Measurements from ENCODE around the gene EIF1AY.
"Not testable (repeated sequence)": the region's sequence is repeated elsewhere in the genome, so short reads cannot be mapped to it uniquely, and the experiment has no call there.

Gene EIF1AY
- total RNA-seq: 0 to 66.3 (median 25.0) reads per million in 9 experiments

- Mint-ChIP-seq H3K36me3 (ENCODE audit: insufficient read depth) (peaks cover 16% of the 10 kb centered on the region), H3K27ac (peak within 1 kb of the TSS; percentile 99 to 100), H3K9me3 (no peaks in the 10 kb centered on the region), H3K27me3 (no peaks in the 10 kb centered on the region), H3K4me1 (ENCODE audit: low read depth in 2 of 2) (peaks cover 8 to 50% of the 10 kb centered on the region in 2 donors), H3K4me3 (peak within 1 kb of the TSS; percentile 92 to 98)
- peak; percentile 89 for ATAC-seq (replicated peaks)
- peak; percentile 81 to 99 (median 84) for DNase-seq
Measured at GRCh38 chrY:20575531-20576121, at the start of gene EIF1AY. Gene EIF1AY (plus strand): TSS chrY:20575776. CDS start chrY:20575872, 96 bp downstream.

- Mint-ChIP-seq H3K27me3 (no peaks in the 10 kb centered on the region), H3K4me1 (ENCODE audit: low read depth in 2 of 2) (peaks cover 5 to 15% of the 10 kb centered on the region in 2 donors), H3K4me3 (no peak overlapping the region), H3K27ac (no peak overlapping the region), H3K9me3 (no peaks in the 10 kb centered on the region), H3K36me3 (ENCODE audit: insufficient read depth) (no peaks in the 10 kb centered on the region)
- ATAC-seq (replicated peaks) (no peak), DNase-seq (no peak)
Measured at GRCh38 chrY:20528435-20528834, 47.1 kb upstream of the EIF1AY start.

GRCh38 chrY:20538186-20538585, 37.4 kb upstream of the EIF1AY start:
- H3K27me3 Mint-ChIP-seq: no peaks in the 10 kb centered on the region
- H3K9me3 Mint-ChIP-seq: no peaks in the 10 kb centered on the region
- H3K27ac Mint-ChIP-seq: no peak overlapping the region
- H3K4me1 Mint-ChIP-seq (ENCODE audit: low read depth in 2 of 2): peaks cover 0 to 13% of the 10 kb centered on the region in 2 donors
- no peak overlapping the region for H3K4me3 Mint-ChIP-seq
- DNase-seq (no peak), ATAC-seq (replicated peaks) (no peak)
- H3K36me3 Mint-ChIP-seq (ENCODE audit: insufficient read depth): no peaks in the 10 kb centered on the region

GRCh38 chrY:20538933-20539332, 36.6 kb upstream of the EIF1AY start:
- no peak for DNase-seq
- Mint-ChIP-seq H3K9me3 (no peaks in the 10 kb centered on the region), H3K27ac (no peak overlapping the region), H3K36me3 (ENCODE audit: insufficient read depth) (no peaks in the 10 kb centered on the region), H3K27me3 (no peaks in the 10 kb centered on the region), H3K4me1 (ENCODE audit: low read depth in 2 of 2) (peaks cover 0 to 13% of the 10 kb centered on the region in 2 donors), H3K4me3 (no peak overlapping the region)
- ATAC-seq (replicated peaks): no peak

GRCh38 chrY:20544451-20544960, 31.1 kb upstream of the EIF1AY start:
- DNase-seq (no peak), ATAC-seq (replicated peaks) (no peak)
- H3K4me3 Mint-ChIP-seq: no peak overlapping the region
- no peak overlapping the region for H3K27ac Mint-ChIP-seq
- H3K9me3 Mint-ChIP-seq: no peaks in the 10 kb centered on the region
- no peaks in the 10 kb centered on the region for H3K27me3 Mint-ChIP-seq
- peaks cover 2 to 7% of the 10 kb centered on the region in 2 donors for H3K4me1 Mint-ChIP-seq (ENCODE audit: low read depth in 2 of 2)
- no peaks in the 10 kb centered on the region for H3K36me3 Mint-ChIP-seq (ENCODE audit: insufficient read depth)

- peaks cover 2 to 3% of the 10 kb centered on the region in 2 donors for H3K4me1 Mint-ChIP-seq (ENCODE audit: low read depth in 2 of 2)
- H3K27me3 Mint-ChIP-seq: no peaks in the 10 kb centered on the region
- no peak overlapping the region for H3K4me3 Mint-ChIP-seq
- H3K36me3 Mint-ChIP-seq (ENCODE audit: insufficient read depth): no peaks in the 10 kb centered on the region
- H3K27ac Mint-ChIP-seq: no peak overlapping the region
- DNase-seq (no peak), ATAC-seq (replicated peaks) (no peak)
- no peaks in the 10 kb centered on the region for H3K9me3 Mint-ChIP-seq
Measured at GRCh38 chrY:20546071-20546470, 29.5 kb upstream of the EIF1AY start.

GRCh38 chrY:20549289-20549688, 26.3 kb upstream of the EIF1AY start:
- Mint-ChIP-seq H3K36me3 (ENCODE audit: insufficient read depth) (no peaks in the 10 kb centered on the region), H3K27ac (no peak overlapping the region), H3K4me3 (no peak overlapping the region), H3K9me3 (no peaks in the 10 kb centered on the region), H3K27me3 (no peaks in the 10 kb centered on the region), H3K4me1 (ENCODE audit: low read depth in 2 of 2) (peaks cover 2 to 3% of the 10 kb centered on the region in 2 donors)
- DNase-seq (no peak), ATAC-seq (replicated peaks) (no peak)

GRCh38 chrY:20551840-20552239, 23.7 kb upstream of the EIF1AY start:
- peaks cover 2 to 3% of the 10 kb centered on the region in 2 donors for H3K4me1 Mint-ChIP-seq (ENCODE audit: low read depth in 2 of 2)
- H3K27me3 Mint-ChIP-seq: no peaks in the 10 kb centered on the region
- H3K4me3 Mint-ChIP-seq: no peak overlapping the region
- ATAC-seq (replicated peaks) (no peak), DNase-seq (no peak)
- H3K27ac Mint-ChIP-seq: no peak overlapping the region
- no peaks in the 10 kb centered on the region for H3K9me3 Mint-ChIP-seq
- no peaks in the 10 kb centered on the region for H3K36me3 Mint-ChIP-seq (ENCODE audit: insufficient read depth)

- not testable (repeated sequence) for DNase-seq; H3K4me3 Mint-ChIP-seq; H3K4me1 Mint-ChIP-seq (ENCODE audit: low read depth in 2 of 2); ATAC-seq (replicated peaks); H3K27me3 Mint-ChIP-seq; H3K27ac Mint-ChIP-seq; H3K9me3 Mint-ChIP-seq; H3K36me3 Mint-ChIP-seq (ENCODE audit: insufficient read depth)
Measured at GRCh38 chrY:20552764-20553323, 22.7 kb upstream of the EIF1AY start.

- Mint-ChIP-seq H3K27ac (no peak overlapping the region), H3K9me3 (no peaks in the 10 kb centered on the region), H3K27me3 (no peaks in the 10 kb centered on the region), H3K4me1 (ENCODE audit: low read depth in 2 of 2) (no peaks in the 10 kb centered on the region), H3K36me3 (ENCODE audit: insufficient read depth) (no peaks in the 10 kb centered on the region), H3K4me3 (no peak overlapping the region)
- ATAC-seq (replicated peaks): no peak
- DNase-seq: no peak
Measured at GRCh38 chrY:20555820-20556219, 19.8 kb upstream of the EIF1AY start.

- Mint-ChIP-seq H3K27me3 (no peaks in the 10 kb centered on the region), H3K36me3 (ENCODE audit: insufficient read depth) (no peaks in the 10 kb centered on the region), H3K27ac (no peak overlapping the region), H3K4me1 (ENCODE audit: low read depth in 2 of 2) (no peaks in the 10 kb centered on the region), H3K4me3 (no peak overlapping the region), H3K9me3 (no peaks in the 10 kb centered on the region)
- no peak for ATAC-seq (replicated peaks)
- peak in 1 of 3 experiments; percentile 21 for DNase-seq
Measured at GRCh38 chrY:20558677-20559076, 16.9 kb upstream of the EIF1AY start.

GRCh38 chrY:20559873-20560512, 15.6 kb upstream of the EIF1AY start:
- no peak overlapping the region for H3K4me3 Mint-ChIP-seq

GRCh38 chrY:20571306-20571705, 4.3 kb upstream of the EIF1AY start:
- no peaks in the 10 kb centered on the region for H3K9me3 Mint-ChIP-seq
- peaks cover 10 to 27% of the 10 kb centered on the region in 2 donors for H3K4me1 Mint-ChIP-seq (ENCODE audit: low read depth in 2 of 2)
- no peak for DNase-seq
- H3K4me3 Mint-ChIP-seq: no peak overlapping the region
- peaks cover 10% of the 10 kb centered on the region for H3K36me3 Mint-ChIP-seq (ENCODE audit: insufficient read depth)
- H3K27ac Mint-ChIP-seq: no peak overlapping the region
- H3K27me3 Mint-ChIP-seq: no peaks in the 10 kb centered on the region
- no peak for ATAC-seq (replicated peaks)

More at GRCh38 chrY:20559873-20560512, 15.6 kb upstream of the EIF1AY start:
- Mint-ChIP-seq H3K27ac (no peak overlapping the region), H3K36me3 (ENCODE audit: insufficient read depth) (no peaks in the 10 kb centered on the region), H3K27me3 (no peaks in the 10 kb centered on the region), H3K9me3 (no peaks in the 10 kb centered on the region), H3K4me1 (ENCODE audit: low read depth in 2 of 2) (no peaks in the 10 kb centered on the region)
- DNase-seq (no peak), ATAC-seq (replicated peaks) (no peak)

GRCh38 chrY:20576506-20576905, 930 bp downstream of the EIF1AY start:
- peaks cover 8 to 50% of the 10 kb centered on the region in 2 donors for H3K4me1 Mint-ChIP-seq (ENCODE audit: low read depth in 2 of 2)
- H3K36me3 Mint-ChIP-seq (ENCODE audit: insufficient read depth): peaks cover 24% of the 10 kb centered on the region
- DNase-seq: no peak
- H3K27ac Mint-ChIP-seq: peak overlapping the region; percentile 99 to 100
- H3K4me3 Mint-ChIP-seq: peak overlapping the region; percentile 92 to 98
- H3K27me3 Mint-ChIP-seq: no peaks in the 10 kb centered on the region
- no peak for ATAC-seq (replicated peaks)
- no peaks in the 10 kb centered on the region for H3K9me3 Mint-ChIP-seq

Measured in effector memory CD8-positive, alpha-beta T cell (primary cell).